Skeletal muscle satellite cell (primary cell): ENCODE data around the gene TOGARAM1.

Experiments used
- H3K27me3 ChIP-seq: 2 replicates; pipeline ENCODE4 v1.7.0; 2013; ENCODE audit warnings: low read length; ENCODE audit not compliant: control insufficient read depth, insufficient read depth
- H3K36me3 ChIP-seq: 2 replicates; pipeline ENCODE4 v1.7.0; 2013; ENCODE audit warnings: mild to moderate bottlenecking, control low read depth, low read length; ENCODE audit not compliant: insufficient read depth
- H3K4me1 ChIP-seq: 2 replicates; pipeline ENCODE4 v1.7.0; 2013; ENCODE audit warnings: low read length; ENCODE audit not compliant: control insufficient read depth, insufficient read depth
- H3K4me2 ChIP-seq: 2 replicates; pipeline ENCODE4 v1.7.0; 2013; ENCODE audit warnings: mild to moderate bottlenecking, low read length
- H3K4me3 ChIP-seq: 2 replicates; pipeline ENCODE4 v1.7.0; 2013; ENCODE audit warnings: low read length
- H3K9ac ChIP-seq: 2 replicates; pipeline ENCODE4 v1.7.0; 2013; ENCODE audit warnings: mild to moderate bottlenecking, low read depth, low read length, moderate library complexity
- H3K9me3 ChIP-seq: replicated peaks from 2 replicates; pipeline ENCODE4 v1.7.0; 2013; ENCODE audit warnings: mild to moderate bottlenecking, control low read depth, low read length

The TOGARAM1 gene

GRCh38 chr14:45041641-45042040, 79.7 kb downstream of the TOGARAM1 start:
- H3K4me1 ChIP-seq = no peaks in the 10 kb centered on the region
- no peaks in the 10 kb centered on the region for H3K9me3 ChIP-seq
- no peak overlapping the region for H3K4me3 ChIP-seq
- H3K4me2 ChIP-seq = no peak overlapping the region
- peaks cover 9% of the 10 kb centered on the region for H3K36me3 ChIP-seq
- no peak overlapping the region for H3K9ac ChIP-seq
- H3K27me3 ChIP-seq = no peaks in the 10 kb centered on the region

GRCh38 chr14:45044638-45045037, 82.6 kb downstream of the TOGARAM1 start:
- Histone ChIP-seq H3K27me3 (no peaks in the 10 kb centered on the region), H3K36me3 (peaks cover 13% of the 10 kb centered on the region), H3K4me1 (no peaks in the 10 kb centered on the region), H3K9me3 (no peaks in the 10 kb centered on the region), H3K4me2 (no peak overlapping the region), H3K4me3 (no peak overlapping the region), H3K9ac (no peak overlapping the region)

- Histone ChIP-seq H3K4me1 (no peaks in the 10 kb centered on the region), H3K36me3 (peaks cover 13% of the 10 kb centered on the region), H3K9ac (no peak overlapping the region)
Observed at GRCh38 chr14:45048385-45048784, 86.4 kb downstream of the TOGARAM1 start.

GRCh38 chr14:45051180-45051579, 89.2 kb downstream of the TOGARAM1 start:
- H3K4me1 ChIP-seq = no peaks in the 10 kb centered on the region

More at GRCh38 chr14:45048385-45048784, 86.4 kb downstream of the TOGARAM1 start:
- H3K4me2 ChIP-seq = no peak overlapping the region
- H3K9me3 ChIP-seq = no peaks in the 10 kb centered on the region
- no peaks in the 10 kb centered on the region for H3K27me3 ChIP-seq
- H3K4me3 ChIP-seq = no peak overlapping the region

DNA sequence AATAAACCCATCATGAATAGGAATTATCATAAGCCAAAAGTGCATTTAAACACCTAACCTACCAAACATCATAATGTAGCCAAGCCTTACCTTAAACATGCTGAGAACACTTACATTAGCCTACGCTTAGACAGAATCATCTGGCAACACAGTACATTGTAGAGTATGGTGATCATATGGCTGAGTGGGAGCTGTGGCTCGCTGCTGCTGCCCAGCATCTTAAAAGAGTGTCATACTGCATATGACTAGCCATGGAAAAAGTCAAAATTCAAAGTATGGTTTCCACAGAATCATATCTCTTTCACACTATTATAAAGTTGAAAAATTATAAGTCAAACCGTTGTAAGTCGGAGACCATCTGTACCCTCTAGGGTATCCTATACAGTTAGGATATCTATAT, 89.9 kb downstream of the TOGARAM1 start:
- Histone ChIP-seq H3K4me1 (no peaks in the 10 kb centered on the region), H3K27me3 (no peaks in the 10 kb centered on the region), H3K4me3 (no peak overlapping the region), H3K36me3 (peaks cover 8% of the 10 kb centered on the region), H3K9ac (no peak overlapping the region), H3K4me2 (no peak overlapping the region), H3K9me3 (no peaks in the 10 kb centered on the region)

More at GRCh38 chr14:45051180-45051579, 89.2 kb downstream of the TOGARAM1 start:
- no peaks in the 10 kb centered on the region for H3K27me3 ChIP-seq
- H3K4me2 ChIP-seq = no peak overlapping the region
- no peaks in the 10 kb centered on the region for H3K9me3 ChIP-seq
- no peak overlapping the region for H3K4me3 ChIP-seq
- H3K36me3 ChIP-seq = peaks cover 15% of the 10 kb centered on the region
- no peak overlapping the region for H3K9ac ChIP-seq

GRCh38 chr14:45057349-45057748, 95.4 kb downstream of the TOGARAM1 start:
- Histone ChIP-seq H3K9ac (no peak overlapping the region), H3K27me3 (no peaks in the 10 kb centered on the region), H3K4me3 (no peak overlapping the region), H3K4me1 (no peaks in the 10 kb centered on the region), H3K4me2 (no peak overlapping the region), H3K9me3 (no peaks in the 10 kb centered on the region), H3K36me3 (peaks cover 7% of the 10 kb centered on the region)

DNA sequence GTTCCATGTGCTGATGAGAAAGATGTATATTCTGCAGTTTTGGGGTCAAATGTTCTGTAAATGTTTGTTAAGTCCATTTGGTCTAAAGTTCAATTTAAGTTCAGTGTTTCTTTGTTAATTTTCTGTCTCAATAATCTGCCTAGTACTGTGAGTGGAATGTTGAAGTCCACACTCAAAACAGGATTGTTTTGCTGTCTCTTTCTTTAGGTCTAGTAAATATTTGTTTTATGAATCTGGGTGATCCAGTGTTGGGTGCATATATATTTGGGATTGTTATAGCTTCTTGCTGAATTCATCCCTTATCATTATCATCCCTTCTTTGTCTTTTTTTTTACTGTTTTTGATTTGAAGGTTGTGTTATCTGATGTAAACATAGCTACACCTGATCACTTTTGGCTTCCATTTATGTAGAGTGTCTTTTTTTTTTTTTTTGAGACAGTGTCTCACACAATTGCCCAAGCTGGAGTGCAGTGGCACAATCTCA, 95.9 kb downstream of the TOGARAM1 start:
- Histone ChIP-seq H3K9ac (no peak overlapping the region), H3K4me2 (no peak overlapping the region), H3K27me3 (no peaks in the 10 kb centered on the region), H3K4me3 (no peak overlapping the region), H3K36me3 (peaks cover 7% of the 10 kb centered on the region), H3K9me3 (no peaks in the 10 kb centered on the region), H3K4me1 (no peaks in the 10 kb centered on the region)

DNA sequence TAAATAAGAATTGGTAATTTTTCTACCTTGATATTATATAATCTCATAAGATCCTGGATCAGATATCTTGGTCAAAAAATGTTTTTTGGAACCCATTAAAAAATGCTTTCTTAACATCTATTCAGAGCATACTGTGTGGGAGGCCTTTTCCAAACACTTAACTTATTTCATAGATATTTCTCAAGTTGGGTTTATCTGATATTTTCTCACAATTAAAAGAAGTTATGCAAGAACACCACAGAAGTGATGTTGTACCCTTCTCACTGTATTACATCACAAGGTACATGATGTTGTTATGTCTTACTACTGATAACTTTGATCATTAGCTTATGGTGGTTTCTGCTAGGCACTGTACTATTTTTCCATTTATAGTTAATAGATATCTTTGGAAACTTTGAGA, 98.6 kb downstream of the TOGARAM1 start:
- H3K9ac ChIP-seq = no peak overlapping the region
- H3K4me1 ChIP-seq = no peaks in the 10 kb centered on the region
- H3K9me3 ChIP-seq = no peaks in the 10 kb centered on the region
- H3K4me2 ChIP-seq = no peak overlapping the region
- no peak overlapping the region for H3K4me3 ChIP-seq
- no peaks in the 10 kb centered on the region for H3K36me3 ChIP-seq
- no peaks in the 10 kb centered on the region for H3K27me3 ChIP-seq

DNA sequence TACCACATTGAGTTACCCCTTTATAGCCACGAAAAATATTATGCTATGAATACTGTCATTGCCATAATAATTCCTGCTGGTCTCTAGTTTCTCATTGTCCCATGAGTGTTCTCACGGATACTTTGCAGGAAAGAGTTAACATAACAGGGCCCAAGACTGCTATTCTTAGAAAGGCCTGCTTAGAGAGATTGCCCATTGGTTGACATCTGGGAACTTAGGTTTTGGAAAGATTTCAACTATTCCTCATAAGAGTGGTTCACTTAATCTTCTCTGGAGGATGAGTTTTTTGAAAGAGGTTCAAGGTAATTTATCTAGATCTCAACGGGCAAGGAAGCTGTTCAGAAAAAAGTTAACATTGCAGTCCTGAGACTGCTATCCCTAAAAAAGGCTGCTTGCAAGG, 103.5 kb downstream of the TOGARAM1 start:
- Histone ChIP-seq H3K9me3 (no peaks in the 10 kb centered on the region), H3K4me3 (no peak overlapping the region), H3K4me1 (no peaks in the 10 kb centered on the region), H3K36me3 (no peaks in the 10 kb centered on the region), H3K9ac (no peak overlapping the region), H3K27me3 (no peaks in the 10 kb centered on the region), H3K4me2 (no peak overlapping the region)

- no peaks in the 10 kb centered on the region for H3K9me3 ChIP-seq
- H3K9ac ChIP-seq = no peak overlapping the region
- H3K36me3 ChIP-seq = no peaks in the 10 kb centered on the region
- H3K27me3 ChIP-seq = no peaks in the 10 kb centered on the region
- no peak overlapping the region for H3K4me3 ChIP-seq
- H3K4me1 ChIP-seq = no peaks in the 10 kb centered on the region
- no peak overlapping the region for H3K4me2 ChIP-seq
Observed at GRCh38 chr14:45065956-45066355, 104.0 kb downstream of the TOGARAM1 start.

- Histone ChIP-seq H3K9me3 (no peaks in the 10 kb centered on the region), H3K4me3 (no peak overlapping the region), H3K4me1 (no peaks in the 10 kb centered on the region), H3K36me3 (peaks cover 3% of the 10 kb centered on the region), H3K4me2 (no peak overlapping the region), H3K9ac (no peak overlapping the region), H3K27me3 (no peaks in the 10 kb centered on the region)
Observed at GRCh38 chr14:45066667-45067066, 104.7 kb downstream of the TOGARAM1 start.

DNA sequence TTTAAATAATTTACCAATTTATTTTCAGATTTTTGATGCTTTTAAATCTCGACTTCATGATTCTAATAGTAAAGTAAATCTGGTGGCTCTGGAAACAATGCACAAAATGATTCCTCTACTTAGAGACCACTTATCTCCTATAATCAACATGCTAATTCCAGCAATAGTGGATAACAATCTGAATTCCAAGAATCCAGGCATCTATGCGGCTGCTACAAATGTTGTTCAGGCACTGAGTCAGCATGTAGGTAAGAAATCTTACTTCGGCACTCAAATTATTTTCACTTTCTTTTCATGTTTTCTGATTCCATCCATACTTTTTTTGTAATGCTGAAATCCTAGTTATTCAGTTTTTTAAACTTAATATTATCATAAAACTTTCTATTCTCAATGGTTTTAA, 106.4 kb downstream of the TOGARAM1 start:
- H3K9ac ChIP-seq = no peak overlapping the region
- peaks cover 9% of the 10 kb centered on the region for H3K36me3 ChIP-seq
- H3K4me2 ChIP-seq = no peak overlapping the region
- no peaks in the 10 kb centered on the region for H3K27me3 ChIP-seq
- H3K9me3 ChIP-seq = no peaks in the 10 kb centered on the region
- no peaks in the 10 kb centered on the region for H3K4me1 ChIP-seq
- H3K4me3 ChIP-seq = no peak overlapping the region
